GM19025 (cell line): ENCODE data around the gene SLC35F4.

Experiments
- ATAC-seq: cut with Tn5 transposase; IDR thresholded peaks from one replicate; pipeline ENCODE4 v1.9.1; 2021; ENCODE audit warnings: mild to moderate bottlenecking, low read depth, moderate library complexity; ENCODE audit not compliant: unreplicated experiment

Gene SLC35F4

DNA sequence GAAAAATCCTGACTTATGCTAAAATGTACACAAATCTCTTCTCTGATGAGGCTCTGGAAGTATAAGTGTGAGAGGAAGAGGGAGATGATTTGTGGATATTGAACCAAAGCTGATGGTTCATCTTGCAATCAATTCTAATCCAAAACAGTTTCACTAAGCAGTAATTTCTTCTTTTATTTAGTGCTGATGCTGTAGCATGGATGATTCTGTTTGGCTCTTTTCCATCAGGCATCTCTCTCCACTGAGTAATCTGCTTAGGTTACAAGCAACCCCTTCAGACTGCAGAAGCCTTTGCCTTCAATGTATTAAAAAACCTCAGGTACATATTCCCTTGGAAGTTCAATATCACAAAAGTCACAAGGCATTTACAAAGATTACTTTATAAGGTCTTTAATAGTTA lies 213.1 kb downstream of the SLC35F4 start:
- ATAC-seq: no peak

DNA sequence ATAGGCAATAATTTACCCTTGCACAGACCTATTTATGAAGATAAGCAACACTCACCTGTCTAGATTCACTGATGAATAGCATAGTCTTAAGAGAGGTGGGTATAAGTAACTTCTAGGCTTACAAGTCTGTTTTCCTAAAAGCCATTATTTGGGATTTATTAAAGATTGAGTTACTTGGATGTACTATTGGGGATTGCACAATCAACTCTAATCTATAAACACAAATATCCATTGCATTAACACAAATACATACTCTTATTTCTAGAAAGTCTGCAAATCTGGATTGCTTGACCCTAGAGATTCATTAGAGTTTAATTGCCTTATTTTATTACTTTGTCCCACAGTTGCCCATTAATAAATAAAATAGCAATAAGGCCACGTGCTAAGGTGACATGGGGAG lies 224.1 kb downstream of the SLC35F4 start:
- ATAC-seq: no peak

DNA sequence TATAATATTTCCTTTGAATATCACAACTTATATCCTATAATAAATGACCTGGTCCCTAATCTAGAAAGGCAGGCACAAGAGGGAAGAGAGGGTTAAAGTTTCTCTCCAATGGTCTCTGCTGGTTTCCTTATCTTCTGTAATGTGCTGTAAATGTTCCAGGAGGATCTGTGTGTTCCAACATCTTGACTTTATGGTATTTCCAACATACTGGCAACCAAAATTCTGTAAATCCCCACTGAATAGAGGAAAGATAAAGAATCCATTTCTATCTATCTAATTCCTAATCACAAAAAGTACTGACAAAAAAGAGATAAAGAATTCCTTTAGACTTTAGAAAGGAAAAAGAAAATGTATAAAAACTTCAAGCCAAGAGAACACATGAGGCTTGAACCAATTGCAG lies 225.9 kb downstream of the SLC35F4 start:
- no peak for ATAC-seq

DNA sequence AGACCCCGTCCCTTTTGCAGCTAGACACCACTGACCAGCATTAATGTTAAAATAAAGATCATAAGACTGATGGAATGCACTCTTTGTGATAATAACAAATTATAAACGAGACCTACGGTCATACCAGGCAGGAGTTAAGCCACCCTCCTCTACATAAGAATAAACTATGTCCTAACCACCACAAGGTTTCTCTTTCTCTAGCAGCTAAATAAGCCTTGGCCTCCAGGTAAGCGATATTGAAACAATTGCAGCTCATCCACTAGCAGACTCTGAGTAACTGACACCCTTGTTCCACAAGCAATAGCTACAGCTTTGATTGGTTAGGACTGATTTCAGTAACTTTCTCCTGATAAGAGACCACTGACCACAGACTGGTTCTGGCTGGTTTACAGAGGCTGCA lies 228.0 kb downstream of the SLC35F4 start:
- no peak for ATAC-seq

DNA sequence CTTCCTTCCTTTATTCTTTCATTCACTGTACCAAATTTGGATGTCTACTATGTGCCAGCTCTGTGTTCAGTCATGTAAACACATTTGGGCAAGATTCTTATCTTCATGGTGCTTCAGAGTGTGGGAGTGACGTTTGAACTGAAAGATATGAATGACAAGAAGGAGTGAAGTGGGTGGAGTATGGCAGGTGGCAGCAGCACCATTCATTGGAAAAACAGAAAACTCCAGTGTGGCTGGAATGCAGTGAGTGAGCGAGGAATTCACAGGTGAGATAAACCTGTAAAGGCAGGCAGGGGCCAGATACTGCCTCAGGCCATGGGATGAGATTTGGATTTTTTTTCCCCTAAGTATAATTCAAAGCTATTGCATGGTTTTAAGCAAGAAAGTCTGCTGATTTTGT lies 231.6 kb downstream of the SLC35F4 start:
- no peak for ATAC-seq

DNA sequence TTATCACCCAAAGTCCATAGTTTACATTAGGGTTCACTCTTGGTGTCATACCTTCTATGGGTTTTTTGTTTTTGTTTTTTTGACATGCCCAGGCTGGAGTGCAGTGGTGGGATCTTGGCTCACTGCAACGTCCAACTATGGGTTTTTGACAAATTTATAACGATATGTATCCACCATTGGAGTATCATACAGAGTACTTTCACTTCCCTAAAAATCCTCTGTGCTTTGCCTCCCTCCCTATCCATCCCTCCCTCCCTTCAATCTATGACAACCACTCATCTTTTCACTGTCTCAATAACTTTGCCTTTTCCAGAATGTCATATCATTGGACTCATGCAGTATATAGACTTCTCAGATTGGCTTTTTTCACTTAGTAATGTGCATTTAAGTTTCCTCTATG lies 233.2 kb downstream of the SLC35F4 start:
- ATAC-seq: no peak

DNA sequence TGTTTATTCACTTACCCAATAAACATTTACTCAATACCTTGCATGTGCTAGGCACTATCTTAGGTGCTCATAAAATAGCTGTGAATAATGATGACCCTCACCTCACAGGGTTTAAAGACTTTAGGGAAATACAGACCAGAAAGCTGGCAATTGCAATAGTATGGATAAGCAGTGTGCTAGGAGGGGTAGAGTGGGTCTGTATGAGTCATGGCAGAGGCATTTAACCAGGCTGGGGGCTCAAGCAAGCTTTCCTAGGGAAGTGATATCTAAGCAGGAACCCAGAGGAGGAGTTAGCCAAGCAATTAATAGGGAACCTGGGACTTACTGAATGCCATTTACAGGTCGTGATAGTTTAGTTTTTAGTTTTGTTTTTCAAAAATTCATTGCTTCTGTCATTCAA lies 248.4 kb downstream of the SLC35F4 start:
- no peak for ATAC-seq

DNA sequence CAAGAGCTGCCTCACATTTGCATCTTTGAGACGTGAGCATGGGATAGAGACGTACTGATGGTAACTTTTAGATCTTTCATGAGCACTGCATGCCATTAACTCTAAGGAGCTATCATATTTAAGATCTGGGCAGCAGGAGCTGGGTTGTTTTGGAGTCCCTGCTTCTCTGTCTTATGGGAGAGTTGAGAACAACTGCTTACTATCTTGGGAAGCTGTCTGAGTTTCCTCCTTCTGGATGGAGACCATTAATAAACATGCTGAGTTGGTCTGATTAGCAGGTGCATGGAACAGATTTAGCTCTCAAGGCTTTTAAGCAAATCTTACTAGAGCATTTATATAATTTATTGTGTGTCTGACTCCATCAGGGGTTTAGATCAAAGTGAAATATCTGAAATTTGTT lies 252.9 kb downstream of the SLC35F4 start:
- no peak for ATAC-seq

DNA sequence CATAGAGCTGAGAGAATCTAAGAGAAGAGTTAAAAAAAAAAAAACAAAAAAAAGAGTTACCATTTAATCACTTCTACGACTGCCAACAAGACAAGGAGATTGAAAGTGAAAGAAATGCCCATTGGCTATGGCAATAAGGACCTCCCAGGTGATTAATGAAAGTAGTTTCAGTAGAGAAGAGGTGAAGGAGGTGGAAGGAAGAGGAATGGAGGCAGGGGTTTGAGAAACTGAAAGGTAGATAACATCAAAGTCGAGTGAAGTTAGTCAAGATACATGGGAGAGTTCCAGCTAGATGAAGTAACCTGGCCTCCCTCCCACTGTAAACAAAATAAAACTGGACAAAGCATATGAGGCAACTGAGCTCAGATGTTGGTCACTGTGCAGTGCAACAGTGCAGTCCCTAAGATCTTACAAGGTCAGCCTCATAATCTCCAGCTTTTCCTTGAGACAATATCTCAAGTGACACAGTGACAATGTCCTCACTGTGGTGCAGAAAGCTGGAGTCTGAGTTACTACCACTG lies 254.3 kb downstream of the SLC35F4 start:
- no peak for ATAC-seq

DNA sequence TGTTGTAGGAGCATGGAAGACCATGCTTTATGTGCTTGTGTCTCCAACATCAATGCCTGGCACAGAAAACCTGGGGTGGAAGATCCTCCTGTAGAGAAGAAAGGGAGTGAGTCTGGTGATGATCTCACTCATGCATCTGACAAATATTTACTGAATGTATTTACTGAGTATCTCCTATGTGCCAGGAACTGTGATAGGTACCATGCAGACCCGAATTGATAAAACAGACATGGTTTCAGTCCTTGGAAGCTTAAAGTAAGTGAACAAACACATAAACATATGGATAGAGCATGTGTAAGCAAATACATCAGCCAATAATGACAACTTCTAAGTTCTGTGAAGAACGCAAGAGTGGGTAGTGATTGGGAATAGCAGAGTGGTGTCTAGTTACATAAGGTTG lies 255.3 kb downstream of the SLC35F4 start:
- no peak for ATAC-seq

DNA sequence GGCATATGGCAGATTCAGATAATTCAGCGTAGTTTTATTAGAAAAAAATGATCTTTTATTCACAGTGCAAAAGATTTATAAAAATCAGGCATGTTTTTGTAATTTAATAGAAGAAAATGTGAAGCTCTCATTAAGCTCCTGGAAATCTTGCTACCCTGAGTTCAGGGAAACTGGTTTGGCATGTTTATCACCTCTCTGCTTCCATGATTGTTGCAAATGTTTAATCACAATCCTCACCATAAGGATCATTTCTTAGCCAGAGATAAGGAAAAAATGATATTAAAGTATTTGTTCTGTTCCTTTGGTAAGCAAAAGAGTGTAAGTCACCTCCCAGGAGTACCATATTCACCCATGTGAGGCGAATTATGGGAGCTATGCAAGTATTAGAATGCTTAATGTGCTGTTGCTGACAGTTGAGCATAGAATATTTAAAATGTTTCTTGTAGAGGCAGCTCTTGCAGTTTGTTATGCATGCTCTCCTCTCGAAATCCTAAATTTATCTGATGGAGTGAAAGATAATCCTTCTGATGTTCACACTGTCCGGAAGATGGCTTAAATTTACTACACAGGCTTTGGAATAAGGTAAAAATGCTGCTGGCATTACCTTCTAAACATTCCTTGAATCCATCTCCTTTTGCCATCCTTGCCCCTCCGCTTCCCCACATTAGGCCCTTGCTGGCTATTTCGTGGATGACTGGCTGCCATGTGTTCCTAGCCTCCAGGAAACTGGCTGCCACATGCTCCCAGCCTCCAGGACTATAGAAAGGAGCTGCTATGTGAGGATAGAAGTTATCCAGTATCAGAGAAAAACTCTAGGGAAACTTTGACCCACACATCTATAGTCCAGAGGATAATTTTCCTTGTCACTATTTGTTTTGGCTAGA lies 256.5 kb downstream of the SLC35F4 start:
- no peak for ATAC-seq

DNA sequence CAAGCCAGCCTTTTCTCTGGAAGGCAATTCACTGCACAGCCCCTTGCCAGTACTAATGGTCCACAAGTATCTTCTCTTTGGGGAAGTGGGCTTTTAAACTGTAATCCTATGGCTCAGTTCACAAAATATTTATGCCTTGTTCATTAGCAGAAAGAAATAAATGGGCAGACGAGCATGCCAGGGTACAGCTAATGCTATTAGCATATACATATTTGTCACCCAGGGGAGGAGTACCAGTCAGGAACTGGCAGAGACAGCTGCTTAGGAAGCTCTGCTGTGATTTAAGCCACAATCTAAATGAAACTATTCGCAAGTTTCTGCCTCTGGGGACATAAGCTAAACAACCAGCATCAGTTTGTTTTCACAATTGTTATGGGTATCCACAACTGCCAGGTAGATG lies 258.8 kb downstream of the SLC35F4 start:
- ATAC-seq: no peak

DNA sequence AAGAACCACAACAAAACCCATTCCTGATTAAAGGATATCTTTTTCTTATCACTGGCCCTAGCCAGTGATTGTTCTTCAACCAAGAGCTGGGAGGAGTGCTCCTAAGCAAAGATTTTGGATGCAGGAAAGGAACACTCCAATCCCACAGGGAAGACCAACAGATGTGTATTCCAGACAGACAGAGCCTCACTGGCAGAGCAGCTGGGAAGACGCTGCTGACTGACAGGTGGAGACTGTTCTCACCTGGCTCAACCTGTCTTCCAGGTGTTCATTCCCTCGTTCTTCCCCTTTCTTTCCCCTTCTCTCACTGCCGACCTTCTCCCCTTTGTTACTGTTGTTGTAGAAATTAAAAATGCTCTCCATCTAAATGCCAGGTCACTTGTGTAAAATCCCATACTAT lies 282.5 kb downstream of the SLC35F4 start:
- no peak for ATAC-seq

DNA sequence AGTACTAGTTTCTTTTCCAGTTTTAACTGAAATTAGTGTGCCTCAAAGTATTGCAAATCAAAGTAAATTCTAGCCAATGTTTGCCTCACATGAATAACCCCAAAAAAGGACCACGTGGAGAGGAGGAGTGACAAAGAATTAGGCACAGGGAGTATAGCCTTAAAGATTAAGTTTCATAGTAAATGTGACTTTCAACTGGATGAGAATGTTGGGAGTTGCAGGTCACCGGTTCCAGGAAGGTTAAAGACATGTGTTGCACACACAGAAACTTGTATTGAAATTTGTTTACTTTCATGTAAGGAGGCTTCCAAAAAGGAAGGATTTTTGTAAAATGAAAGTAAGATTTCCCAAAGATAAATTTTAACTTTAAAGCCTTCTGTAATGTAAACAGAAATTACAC lies 283.1 kb downstream of the SLC35F4 start:
- no peak for ATAC-seq

DNA sequence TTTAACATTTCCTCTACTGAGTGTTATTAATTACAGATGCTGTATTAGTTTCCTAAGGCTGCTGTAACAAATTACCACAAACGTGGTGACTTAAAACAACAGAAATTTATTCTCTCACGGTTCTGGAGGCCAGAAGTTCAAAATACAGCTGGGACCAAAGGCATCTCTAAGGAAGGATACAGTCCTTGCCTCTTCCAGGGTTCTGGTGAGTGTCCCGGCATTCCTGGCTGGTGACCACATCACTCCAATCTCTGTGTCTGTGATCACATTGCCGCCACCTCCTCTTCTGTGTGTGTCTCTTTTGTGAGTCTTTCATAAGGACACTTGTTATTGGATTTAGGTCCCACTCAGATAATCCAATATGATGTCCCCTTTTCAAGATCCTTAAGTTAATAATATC lies 287.1 kb downstream of the SLC35F4 start:
- ATAC-seq: no peak

DNA sequence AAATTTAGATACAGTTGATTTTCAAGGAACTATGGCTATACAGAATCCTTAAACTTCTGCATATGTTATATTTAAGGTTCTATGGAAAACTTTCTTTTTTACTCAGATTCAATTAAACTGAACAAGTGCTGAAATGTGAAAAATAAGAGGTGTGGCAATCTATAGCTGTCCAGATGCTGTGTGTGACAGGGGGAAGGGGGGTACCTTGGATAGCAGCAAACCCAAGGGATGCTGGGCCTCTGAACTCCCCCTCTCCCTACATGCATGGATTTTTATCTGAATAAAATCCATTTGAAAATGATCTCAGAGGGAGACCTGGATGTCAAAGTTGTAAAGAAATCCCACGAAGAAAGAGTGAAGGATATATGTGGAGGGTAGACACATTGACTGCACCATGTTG lies 289.4 kb downstream of the SLC35F4 start:
- ATAC-seq: no peak

DNA sequence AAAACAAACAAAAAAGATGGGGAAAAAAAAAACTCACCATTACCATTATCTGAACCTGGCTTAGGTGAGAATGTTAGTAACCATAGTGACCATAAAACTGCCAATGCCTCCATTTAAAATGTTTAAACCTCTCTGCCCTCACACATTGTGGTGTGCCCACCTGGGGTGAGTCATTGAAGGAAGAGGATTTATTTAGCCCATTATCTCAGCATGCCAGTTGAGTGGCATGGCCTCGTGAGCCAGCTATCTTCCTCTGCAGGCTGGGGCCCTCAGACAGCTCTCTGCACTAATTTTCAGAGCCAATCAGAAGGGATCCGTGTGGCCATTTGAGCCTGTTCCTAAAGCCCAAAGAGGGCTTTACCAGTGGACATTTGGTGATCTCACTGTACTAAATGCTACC lies 290.4 kb downstream of the SLC35F4 start:
- no peak for ATAC-seq

DNA sequence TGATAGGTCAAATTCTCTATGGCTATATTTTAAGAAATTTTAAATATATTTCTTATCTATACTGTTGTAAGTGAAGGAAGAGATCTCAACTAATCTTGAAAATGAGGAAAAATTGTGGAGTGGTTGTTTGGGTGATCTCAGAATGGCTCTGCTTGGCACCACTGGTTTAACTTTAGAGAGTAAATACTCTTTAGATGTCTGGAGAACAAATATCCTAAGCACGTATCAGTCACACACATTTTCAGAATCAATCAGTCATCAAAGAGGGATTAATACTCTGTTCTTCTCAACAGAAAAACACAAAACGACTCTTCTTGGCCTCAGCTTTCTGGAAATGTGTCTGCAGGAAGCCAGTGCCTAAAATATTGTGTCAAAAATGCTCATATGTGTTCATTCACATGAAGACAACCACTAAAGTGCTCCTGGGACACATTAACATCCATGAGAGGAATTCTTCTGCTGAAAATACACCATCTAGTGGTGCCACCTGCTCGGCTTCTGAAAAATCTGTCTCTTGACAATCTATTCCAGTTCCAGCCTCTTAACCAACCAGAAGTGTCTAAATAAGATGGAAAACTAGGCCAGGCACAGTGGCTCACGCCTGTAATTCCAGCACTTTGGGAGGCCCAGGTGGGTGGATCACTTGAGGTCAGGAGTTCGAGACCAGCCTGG lies 291.1 kb downstream of the SLC35F4 start:
- no peak for ATAC-seq

DNA sequence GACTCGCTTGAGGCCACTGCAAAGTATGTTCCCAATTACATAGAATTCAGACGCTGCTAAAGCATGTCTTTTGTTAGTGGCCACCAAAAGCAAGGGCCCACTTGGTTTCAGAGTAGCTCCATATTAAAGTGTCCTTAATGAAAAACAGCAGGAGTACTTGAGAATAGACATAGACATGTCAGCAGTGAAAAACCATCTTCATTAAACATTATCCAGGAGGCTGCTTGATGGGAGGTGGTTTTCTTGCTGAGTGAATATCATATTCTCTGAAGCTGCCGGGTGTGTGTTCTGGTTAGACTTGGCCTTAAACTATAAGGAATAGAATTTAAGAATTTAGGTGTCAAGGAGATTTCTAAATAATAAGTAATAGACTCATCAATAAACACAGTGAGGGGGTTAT lies 292.7 kb downstream of the SLC35F4 start:
- ATAC-seq: no peak

DNA sequence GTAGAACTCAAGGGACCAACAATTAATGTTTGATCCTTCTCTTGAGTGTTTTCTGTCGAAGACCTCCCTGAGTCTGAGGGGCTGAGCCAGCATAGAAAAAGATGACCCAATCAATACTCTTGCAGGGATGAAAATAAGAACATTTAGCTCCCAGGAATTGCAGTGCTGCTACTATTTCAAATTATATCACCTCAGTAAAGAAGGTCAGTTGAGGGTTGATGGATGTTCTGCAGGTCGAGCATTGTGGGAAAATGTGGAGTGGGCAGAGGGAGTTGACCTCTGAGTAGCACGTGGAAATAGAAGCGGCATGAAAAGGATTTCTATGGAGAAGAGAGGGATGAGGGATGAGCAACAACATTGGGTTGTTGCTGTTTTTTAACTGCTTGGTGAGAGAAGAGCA lies 297.3 kb downstream of the SLC35F4 start:
- no peak for ATAC-seq

DNA sequence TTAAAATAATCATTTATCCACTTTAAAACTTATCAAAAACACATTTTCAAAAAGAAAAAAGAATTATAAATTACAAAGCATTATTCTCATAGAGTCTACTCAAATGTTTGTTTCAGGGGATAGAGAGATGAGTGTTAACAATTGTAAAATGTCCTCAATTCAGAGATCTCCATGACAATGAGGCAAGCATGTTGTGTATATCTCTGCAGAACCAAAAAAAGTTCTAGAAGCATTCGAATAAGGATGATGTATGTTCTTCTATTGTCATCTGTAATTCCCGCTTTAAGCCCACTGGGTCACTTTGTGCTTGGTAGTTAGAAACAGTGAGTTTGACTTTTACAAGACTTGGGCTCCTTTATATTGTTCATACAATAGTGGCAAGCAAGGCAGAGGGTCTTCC lies 298.7 kb downstream of the SLC35F4 start:
- no peak for ATAC-seq

DNA sequence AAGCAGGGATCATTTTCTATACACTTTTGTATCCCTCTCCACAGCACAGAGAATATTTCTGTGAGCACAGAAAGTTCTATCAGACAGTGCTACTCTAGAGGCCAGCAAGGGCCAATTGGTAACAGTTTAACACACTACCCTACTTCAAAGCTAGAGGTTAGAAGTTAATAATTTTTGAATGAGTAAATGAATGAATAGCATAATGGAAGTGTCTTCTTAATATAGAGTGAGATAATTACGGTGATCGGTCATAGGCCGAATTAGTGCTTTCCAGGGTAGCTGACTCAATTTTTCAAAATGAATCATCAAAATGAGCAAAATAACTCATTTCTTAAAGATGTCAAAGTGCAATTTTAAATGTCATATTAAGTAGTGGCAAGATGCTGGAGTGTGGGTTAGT lies 305.2 kb downstream of the SLC35F4 start:
- ATAC-seq: peak; percentile 84
